GM18519 (cell line): ENCODE results near the gene GPHN.

Source experiments
- ATAC-seq: cut with Tn5 transposase; IDR thresholded peaks from one replicate; pipeline ENCODE4 v1.9.1; 2021; ENCODE audit warnings: mild to moderate bottlenecking, moderate library complexity; ENCODE audit not compliant: unreplicated experiment, low FRiP score

The GPHN gene

DNA sequence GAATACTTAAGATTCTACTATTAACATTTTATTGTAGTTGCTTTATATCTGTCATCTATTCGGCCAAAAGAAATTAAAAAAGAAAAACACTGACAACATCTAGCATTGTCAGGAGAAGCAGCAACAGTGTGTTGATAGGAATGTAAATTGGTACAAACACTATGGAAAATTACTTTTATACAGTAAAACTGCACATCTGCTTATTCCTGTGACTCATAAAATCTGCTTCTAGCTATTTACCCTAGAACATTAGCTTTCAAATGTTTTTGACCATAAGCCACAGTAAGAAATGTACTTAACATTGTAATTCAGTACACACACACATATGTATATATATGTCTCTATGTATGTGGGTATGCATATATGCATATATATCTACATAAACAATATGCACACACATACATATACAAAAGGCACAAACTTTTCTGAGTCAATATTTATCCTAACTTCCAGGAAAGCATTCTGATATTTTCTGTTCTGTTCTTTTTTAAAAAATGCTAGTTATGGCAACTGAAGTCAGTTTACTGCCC lies 402.4 kb downstream of the GPHN start:
- ATAC-seq = no peak

DNA sequence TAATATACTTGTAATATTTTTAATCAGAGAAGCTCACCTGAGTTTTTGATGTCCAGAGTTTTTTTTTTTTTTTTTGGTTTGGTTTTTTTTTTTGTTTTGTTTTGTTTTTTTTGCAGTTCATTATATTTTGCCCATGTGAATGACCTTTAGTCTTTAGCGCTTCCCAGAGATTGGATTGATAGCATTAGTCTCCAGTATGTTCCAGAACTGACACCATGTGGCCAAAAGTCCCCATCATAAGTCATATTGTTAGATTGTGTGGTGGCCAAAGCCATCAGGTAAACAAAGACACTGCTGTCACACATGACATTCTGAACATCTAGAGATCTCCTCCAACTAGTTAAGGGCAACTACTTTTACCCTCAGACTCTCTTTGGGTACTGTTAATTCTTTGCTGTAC lies 408.5 kb downstream of the GPHN start:
- ATAC-seq = no peak

GRCh38 chr14:66918527-66918926 lies 410.6 kb downstream of the GPHN start:
- ATAC-seq = no peak

- ATAC-seq = no peak
Measured at GRCh38 chr14:66920196-66920595, 412.2 kb downstream of the GPHN start.

GRCh38 chr14:66923251-66923650 lies 415.3 kb downstream of the GPHN start:
- ATAC-seq = no peak

DNA sequence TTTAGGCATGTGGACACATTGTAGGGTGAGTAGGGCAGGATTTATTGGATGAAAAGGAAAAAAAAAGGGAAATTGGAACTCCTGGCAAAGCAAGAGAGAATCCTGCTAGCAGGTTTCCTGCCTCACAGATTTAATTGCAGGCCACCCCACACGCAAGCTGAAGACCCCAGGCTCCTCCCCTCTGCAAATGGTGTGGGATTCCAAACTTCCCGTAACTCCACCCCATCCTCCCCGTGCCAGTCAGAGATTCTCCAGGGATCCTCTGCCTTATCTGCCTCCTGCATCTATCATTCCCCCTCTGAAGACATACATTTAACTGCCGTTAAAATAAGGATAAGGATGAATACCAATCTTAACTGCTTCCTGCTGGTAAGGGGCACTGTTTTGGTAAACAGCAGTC lies 431.5 kb downstream of the GPHN start:
- ATAC-seq = no peak

DNA sequence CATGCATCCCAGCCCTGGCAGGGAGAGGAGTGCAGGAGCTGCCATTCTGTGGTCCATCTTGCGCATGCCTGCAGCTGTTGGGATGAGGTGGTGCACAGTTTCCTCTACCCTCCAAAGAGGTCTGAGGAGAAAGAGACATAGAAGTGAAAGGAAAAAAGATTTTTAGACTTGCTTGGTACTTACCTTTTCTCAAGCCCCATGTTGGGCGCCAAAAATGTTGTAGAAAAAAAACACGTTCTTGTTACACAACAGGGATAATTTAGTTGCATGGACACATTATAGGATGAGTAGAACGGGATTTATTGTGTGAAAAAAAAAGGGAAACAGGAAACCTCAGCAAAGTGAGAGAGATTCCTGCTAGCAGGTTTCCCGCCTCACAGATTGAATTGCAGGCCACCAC lies 436.9 kb downstream of the GPHN start:
- no peak for ATAC-seq

DNA sequence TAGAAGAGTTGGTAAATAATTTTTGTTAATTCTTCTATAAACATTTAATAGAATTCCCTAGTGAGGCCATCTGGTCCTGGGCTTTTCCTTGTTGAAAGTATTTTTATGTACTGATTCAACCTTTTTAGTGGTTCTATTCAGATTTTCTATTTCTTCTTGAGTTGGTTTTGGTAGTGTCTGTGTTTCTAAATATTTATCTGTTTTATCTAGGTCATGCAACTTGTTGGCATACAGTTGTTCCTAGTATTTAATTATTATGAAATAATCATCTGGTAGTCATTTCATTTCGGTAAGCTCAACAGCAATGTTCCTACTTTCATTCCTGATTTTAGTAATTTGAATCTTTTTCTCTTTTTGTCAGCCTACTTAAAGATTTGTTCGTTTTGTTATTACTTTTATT lies 447.2 kb downstream of the GPHN start:
- no peak for ATAC-seq

GRCh38 chr14:66959437-66960050 lies 451.6 kb downstream of the GPHN start:
- no peak for ATAC-seq

GRCh38 chr14:66965831-66966230 lies 457.9 kb downstream of the GPHN start:
- ATAC-seq = no peak

DNA sequence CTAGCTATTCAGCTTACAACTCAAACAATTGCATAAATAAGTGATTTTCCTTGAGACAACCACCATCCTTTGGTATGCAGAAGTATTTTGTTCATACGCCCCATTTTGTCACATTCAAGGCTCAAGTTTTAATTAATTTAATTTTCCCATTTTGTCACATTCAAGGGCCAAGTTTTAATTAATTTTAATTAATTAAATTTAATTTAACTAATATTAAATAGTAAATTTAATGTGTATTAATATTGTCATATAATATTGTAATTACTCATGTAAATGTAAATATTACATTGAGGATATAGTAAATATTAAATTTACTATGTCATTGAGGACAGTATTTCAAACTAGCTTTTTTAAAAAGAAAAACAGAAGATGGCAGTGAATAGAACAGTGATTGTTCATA lies 464.5 kb downstream of the GPHN start:
- no peak for ATAC-seq

DNA sequence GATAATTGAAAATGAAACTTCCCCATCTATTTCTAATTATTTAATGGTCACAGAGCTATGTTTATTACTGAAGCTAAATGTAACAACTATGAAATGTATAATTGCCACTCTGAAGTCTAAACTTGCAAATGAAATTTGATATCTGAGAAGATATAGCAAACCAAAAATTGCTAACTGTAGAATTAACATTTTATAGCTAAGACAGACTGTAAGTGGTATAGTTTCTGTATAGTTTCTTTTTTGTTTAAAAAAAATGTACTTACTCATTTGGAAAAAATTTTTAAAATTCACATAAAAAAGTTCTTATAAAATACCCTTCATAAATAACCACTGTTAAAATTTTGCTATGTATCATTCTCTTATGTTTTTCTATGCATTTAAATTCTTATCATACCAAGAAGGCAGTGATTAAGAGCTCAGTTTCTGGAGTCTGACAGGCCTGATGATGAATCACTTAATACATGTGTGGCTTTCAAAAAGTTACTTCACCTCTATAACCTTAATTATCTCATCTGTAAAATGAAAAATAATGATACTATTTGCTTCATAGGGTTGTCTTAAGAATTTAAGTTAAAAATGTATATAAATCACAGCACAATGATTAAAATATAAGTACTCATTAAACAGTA lies 466.6 kb downstream of the GPHN start:
- no peak for ATAC-seq

DNA sequence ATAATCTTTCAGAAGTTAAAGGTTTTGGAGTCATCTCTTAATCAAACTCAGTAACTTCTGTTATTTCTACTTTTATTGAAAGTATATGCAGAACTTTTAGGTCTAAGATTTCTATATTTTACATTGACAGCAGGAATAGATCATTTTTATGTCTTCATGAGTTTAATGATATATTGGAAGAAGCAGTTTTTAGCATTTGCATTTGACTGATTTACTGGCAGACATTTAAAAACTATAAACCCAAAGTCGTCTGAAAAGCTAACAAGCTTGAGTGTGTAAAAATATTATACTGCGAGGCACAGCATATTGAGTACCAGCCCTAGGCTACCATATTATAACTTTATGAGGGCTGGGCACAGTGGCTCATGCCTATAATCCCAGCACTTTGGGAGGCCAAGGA lies 467.3 kb downstream of the GPHN start:
- ATAC-seq = no peak

DNA sequence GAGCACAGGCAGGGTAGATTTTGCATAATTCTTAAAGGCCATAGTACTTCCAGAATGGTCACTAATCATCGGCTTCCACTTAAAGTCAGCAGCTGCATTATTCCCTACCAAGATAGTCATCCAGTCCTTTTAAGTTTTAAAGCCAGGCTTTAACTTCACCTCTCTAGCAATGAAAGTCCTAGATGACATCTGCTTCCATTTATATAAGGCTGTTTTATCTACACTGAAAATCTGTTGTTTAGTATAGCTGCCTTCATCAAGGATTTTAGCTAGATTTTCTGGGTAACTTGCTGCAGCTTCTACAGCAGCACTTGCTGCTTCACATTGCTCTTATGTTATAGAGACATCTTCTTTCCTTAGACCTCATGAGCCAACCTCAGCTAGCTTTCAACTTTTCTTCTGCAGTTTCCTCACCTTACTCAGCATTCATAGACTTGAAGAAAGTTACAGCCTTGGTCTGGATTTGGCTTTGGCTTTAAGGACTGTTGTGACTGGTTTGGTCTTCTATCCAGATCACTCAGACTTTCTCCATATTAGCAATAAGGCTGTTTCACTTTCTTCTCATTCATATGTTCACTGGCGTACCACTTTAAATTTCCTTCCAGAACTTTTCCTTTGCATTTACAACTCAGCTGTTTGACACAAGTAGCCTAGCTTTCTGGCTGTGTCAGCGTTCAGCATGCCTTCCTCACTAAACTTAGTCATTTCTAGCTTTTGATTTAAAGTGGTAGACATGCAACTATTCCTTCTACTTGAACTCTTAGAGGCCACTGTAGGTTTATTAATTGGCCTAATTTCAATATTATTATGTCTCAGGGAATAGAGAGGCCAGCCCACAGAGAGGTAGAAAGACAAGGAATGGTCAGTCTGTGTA lies 471.4 kb downstream of the GPHN start:
- no peak for ATAC-seq

DNA sequence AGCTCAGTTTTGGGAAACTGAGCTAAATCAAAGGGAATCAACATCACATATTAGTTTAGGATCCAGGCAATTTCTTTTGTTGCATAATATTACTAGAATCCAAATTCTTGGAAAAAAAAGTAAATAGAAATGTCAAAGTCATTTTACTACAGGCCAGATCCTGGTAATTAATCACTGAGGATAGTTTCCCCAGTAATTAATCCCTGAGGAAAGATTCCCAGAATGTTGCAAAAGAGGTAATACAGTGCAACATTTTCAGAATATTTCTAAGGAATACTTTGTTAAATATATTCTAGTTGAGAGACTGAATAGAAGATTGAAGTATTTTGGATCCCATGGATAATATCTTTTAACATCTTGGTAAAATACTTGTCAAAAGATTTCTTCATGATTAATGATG lies 474.3 kb downstream of the GPHN start:
- no peak for ATAC-seq

- ATAC-seq = no peak
Measured at GRCh38 chr14:66992776-66993175, 484.8 kb downstream of the GPHN start.

DNA sequence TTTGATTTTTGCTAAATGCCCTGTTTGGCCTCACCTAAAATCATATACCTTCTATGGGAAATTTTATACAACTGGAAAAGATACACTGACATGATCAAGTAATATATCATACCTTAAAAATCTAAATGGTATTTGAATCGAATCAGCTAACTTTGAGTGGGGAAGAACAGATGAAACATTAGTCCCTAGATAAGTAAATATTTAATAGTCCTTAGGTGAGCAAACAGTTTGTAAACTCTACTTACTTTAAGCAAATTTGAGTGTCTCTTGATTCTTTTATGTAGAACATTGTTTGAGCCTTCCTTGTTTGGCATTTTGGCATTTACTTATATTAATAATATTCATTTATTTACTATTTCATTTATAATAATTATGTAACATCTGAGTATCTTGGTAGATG lies 485.6 kb downstream of the GPHN start:
- no peak for ATAC-seq

DNA sequence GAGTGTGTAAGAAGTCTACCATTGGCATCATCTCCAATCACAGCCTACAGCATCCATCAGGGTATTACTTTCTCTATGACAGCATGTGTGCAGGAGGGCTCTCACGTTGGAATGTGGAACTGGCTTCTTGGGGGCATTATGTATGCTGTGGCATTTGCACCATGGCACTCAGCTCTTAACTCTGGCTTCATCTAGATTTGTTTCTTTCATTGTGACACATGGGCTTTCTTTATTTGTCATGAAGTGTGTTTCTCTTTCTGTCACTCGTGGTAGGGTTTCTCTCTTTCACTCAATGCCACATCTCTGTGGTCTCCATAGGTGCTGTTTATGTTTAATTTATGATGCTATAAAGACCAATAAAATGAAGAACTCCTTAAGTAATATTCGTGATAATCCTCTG lies 490.1 kb downstream of the GPHN start:
- ATAC-seq = no peak

- no peak for ATAC-seq
Measured at GRCh38 chr14:66999978-67000377, 492.0 kb downstream of the GPHN start.

DNA sequence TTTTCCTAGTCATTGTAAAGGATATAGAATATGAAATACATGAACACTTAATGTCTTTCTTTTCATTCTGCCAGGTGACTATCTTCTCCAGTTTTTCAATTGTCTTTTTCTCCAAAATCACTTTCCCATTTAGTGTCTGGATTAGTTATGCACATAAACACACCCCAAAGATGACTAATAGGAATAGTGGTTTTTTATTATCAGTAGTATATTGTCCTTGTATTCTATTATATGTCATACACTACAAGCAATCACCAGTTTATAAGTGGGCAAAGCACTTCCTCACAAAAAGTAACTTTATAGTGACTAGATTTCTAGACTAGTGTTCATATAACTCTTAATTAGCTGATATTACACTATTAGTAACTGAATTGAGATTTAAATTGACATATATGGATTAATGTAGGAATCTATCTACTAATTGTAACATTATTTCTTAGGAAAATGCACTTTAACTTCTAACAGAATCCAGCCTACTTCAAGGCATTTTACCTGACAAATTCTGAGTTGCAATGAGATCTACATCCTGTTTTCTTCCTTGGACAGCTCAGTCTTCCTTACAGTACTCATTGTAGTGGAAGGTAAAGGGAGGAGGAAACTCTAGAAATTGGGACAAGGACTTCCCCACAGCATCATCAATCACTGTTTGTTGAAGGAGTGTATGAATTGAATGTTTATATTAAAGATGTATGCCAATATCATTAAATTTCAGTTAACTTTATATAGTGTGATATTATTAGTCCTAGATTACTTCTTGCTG lies 495.2 kb downstream of the GPHN start:
- ATAC-seq = no peak

DNA sequence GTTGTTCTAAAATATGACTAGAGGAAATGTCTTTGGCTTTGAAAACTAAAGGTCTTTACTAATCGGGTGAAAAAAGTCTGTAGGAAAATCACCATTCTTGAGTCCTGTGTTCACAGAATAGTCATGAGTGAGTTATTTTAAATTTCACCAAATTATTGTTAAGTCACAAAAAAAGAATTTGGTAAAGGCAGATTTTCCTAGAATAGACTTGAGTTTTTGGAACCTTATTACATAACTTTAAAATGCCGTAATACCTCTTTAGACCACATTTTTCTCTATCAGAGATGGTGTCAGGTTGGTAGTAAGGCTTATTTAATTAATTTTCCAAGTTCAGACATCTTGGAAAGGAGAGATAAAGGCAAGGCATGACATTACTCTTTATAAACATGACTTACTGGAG lies 496.6 kb downstream of the GPHN start:
- no peak for ATAC-seq
